Measurements from ENCODE around the gene PCDHGA1.

GRCh38 chr5:141525653-141526052 is 195.3 kb downstream of the PCDHGA1 start:
- no peak for TF ChIP-seq CTCF (IDR thresholded peaks at IDR 0.05)
- no peak for TF ChIP-seq EP300 (IDR thresholded peaks at IDR 0.05)
- no peak for TF ChIP-seq POLR2A (IDR thresholded peaks at IDR 0.05)

Data from tibial nerve (tissue), 4 donors.